GM23338 (cell line): ENCODE data around the gene VWC2. TPM values are rescaled to one million over a fixed set of nuclear protein-coding genes. Genes with fewer than 3 reads are reported as not detected.

Experiments
- ATAC-seq: fragments of 200-7000 bp; cut with Tn5 transposase; 3 replicates; pipeline ENCODE4 v1.9.1; 2020
- DNase-seq: peaks from one replicate; pipeline ENCODE4 v3.0.0-alpha.2; 2015; ENCODE audit warnings: low spot score
- H2AFZ ChIP-seq: fragments of 200-600 bp; sonication (generic); 2 replicates; pipeline ENCODE4 v1.8.0; 2016; ENCODE audit warnings: antibody characterized with exemption, mild to moderate bottlenecking, moderate library complexity
- H3F3A ChIP-seq: fragments of 200-600 bp; sonication (generic); replicated peaks from 2 replicates; pipeline ENCODE4 v1.8.0; 2017; ENCODE audit warnings: antibody characterized with exemption, mixed run types, low read depth
- H3K27ac ChIP-seq: fragments of 200-600 bp; sonication (generic); 2 replicates; pipeline ENCODE4 v1.6.1; 2016; ENCODE audit warnings: low read depth
- H3K27me3 ChIP-seq: fragments of 200-600 bp; sonication (generic); 2 replicates; pipeline ENCODE4 v1.8.0; 2016; ENCODE audit warnings: mild to moderate bottlenecking, mixed run types, moderate library complexity; ENCODE audit not compliant: insufficient read depth
- H3K36me3 ChIP-seq: fragments of 200-600 bp; sonication (generic); 2 replicates; pipeline ENCODE4 v1.8.0; 2016; ENCODE audit warnings: mild to moderate bottlenecking; ENCODE audit not compliant: insufficient read depth
- H3K4me1 ChIP-seq: fragments of 200-600 bp; sonication (generic); 2 replicates; pipeline ENCODE4 v1.8.0; 2016; ENCODE audit warnings: mild to moderate bottlenecking, moderate library complexity; ENCODE audit not compliant: insufficient read depth
- H3K4me2 ChIP-seq: fragments of 200-600 bp; sonication (generic); 2 replicates; pipeline ENCODE4 v1.7.1; 2017; ENCODE audit warnings: mixed run types
- H3K4me3 ChIP-seq: fragments of 200-600 bp; sonication (generic); 2 replicates; pipeline ENCODE4 v1.6.1; 2016; ENCODE audit warnings: mixed run types
- H3K79me2 ChIP-seq: fragments of 200-600 bp; sonication (generic); replicated peaks from 2 replicates; pipeline ENCODE4 v1.8.0; 2017; ENCODE audit warnings: mild to moderate bottlenecking; ENCODE audit not compliant: insufficient read depth
- H3K9me2 ChIP-seq: fragments of 200-600 bp; sonication (generic); 2 replicates; pipeline ENCODE4 v1.8.0; 2017; ENCODE audit not compliant: insufficient read depth
- H4K20me1 ChIP-seq: fragments of 200-600 bp; sonication (generic); replicated peaks from 2 replicates; pipeline ENCODE4 v1.8.0; 2017; ENCODE audit warnings: mild to moderate bottlenecking; ENCODE audit not compliant: insufficient read depth
- H3K27ac Mint-ChIP-seq: 2 replicates; pipeline ENCODE4 v1.8.0; 2020; ENCODE audit warnings: inconsistent platforms, mild to moderate bottlenecking, moderate library complexity, mixed read lengths
- H3K27me3 Mint-ChIP-seq: 3 replicates; pipeline ENCODE4 v1.8.0; 2022; ENCODE audit warnings: low read depth, mild to moderate bottlenecking, moderate library complexity, mixed read lengths, inconsistent platforms; ENCODE audit not compliant: insufficient read depth, poor library complexity
- H3K36me3 Mint-ChIP-seq: 3 replicates; pipeline ENCODE4 v1.8.0; 2021; ENCODE audit warnings: low read depth, mild to moderate bottlenecking, inconsistent platforms, moderate library complexity, mixed read lengths
- H3K4me1 Mint-ChIP-seq: 3 replicates; pipeline ENCODE4 v1.8.0; 2020; ENCODE audit warnings: mild to moderate bottlenecking, inconsistent platforms, mixed read lengths
- H3K4me3 Mint-ChIP-seq: 3 replicates; pipeline ENCODE4 v1.8.0; 2021; ENCODE audit warnings: moderate library complexity, mild to moderate bottlenecking, inconsistent platforms, mixed read lengths
- H3K9me3 Mint-ChIP-seq: 3 replicates; pipeline ENCODE4 v1.8.0; 2020; ENCODE audit warnings: moderate library complexity, mild to moderate bottlenecking, inconsistent platforms, mixed read lengths
- CREB1 ChIP-seq: fragments of 250-450 bp; sonication (Bioruptor Pico); IDR thresholded peaks from 2 replicates; pipeline ENCODE4 v1.5.0; 2020; ENCODE audit warnings: low read depth, mild to moderate bottlenecking, moderate library complexity
- CTCF ChIP-seq, 2 experiments: fragments of 200-600 bp in 1 of 2; sonication (generic) in 1 of 2; conservative IDR thresholded peaks; 2 replicates each; pipeline versions ENCODE4 v1.5.1 to v1.6.1; 2016 to 2017; ENCODE audit warnings: antibody characterized with exemption in 2 of 2, low read depth in 2 of 2, mild to moderate bottlenecking in 2 of 2, moderate library complexity in 1 of 2
- ETS1 ChIP-seq: IDR thresholded peaks from 2 replicates; pipeline ENCODE4 v1.6.1; 2016; ENCODE audit warnings: antibody characterized with exemption
- EZH2 ChIP-seq: fragments of 200-600 bp; sonication (generic); IDR thresholded peaks from one replicate; pipeline ENCODE4 v1.8.0; 2017; ENCODE audit warnings: antibody characterized with exemption, mild to moderate bottlenecking, low read depth; ENCODE audit not compliant: unreplicated experiment
- EZH2phosphoT487 ChIP-seq: fragments of 200-600 bp; sonication (generic); IDR thresholded peaks from one replicate; pipeline ENCODE4 v1.8.1; 2018; ENCODE audit warnings: antibody characterized with exemption; ENCODE audit not compliant: unreplicated experiment
- JUNB ChIP-seq: IDR thresholded peaks from one replicate; pipeline ENCODE4 v1.6.1; 2016; ENCODE audit warnings: antibody characterized with exemption; ENCODE audit not compliant: unreplicated experiment
- NANOG ChIP-seq: IDR thresholded peaks from 2 replicates; pipeline ENCODE4 v1.6.1; 2016; ENCODE audit warnings: antibody characterized with exemption, borderline replicate concordance
- POLR2AphosphoS5 ChIP-seq: IDR thresholded peaks from 2 replicates; pipeline ENCODE4 v1.6.1; 2016; ENCODE audit warnings: antibody characterized with exemption, low read depth
- REST ChIP-seq: IDR thresholded peaks from one replicate; pipeline ENCODE4 v1.6.1; 2018; ENCODE audit warnings: antibody characterized with exemption; ENCODE audit not compliant: unreplicated experiment
- ZNF114 ChIP-seq: fragments of 250-450 bp; sonication (Bioruptor Pico); IDR thresholded peaks from 2 replicates; pipeline ENCODE4 v1.5.0; 2020; ENCODE audit warnings: mild to moderate bottlenecking, moderate library complexity
- ZNF331 ChIP-seq: fragments of 250-450 bp; sonication (Bioruptor Pico); IDR thresholded peaks from 2 replicates; pipeline ENCODE4 v1.5.0; 2020; ENCODE audit warnings: low read depth, mild to moderate bottlenecking, moderate library complexity
- ZNF462 ChIP-seq: fragments of 250-450 bp; sonication (Bioruptor Pico); IDR thresholded peaks from 2 replicates; pipeline ENCODE4 v1.5.0; 2020; ENCODE audit warnings: mild to moderate bottlenecking, moderate library complexity
- polyA plus RNA-seq: library from polyadenylated mRNA; unstranded; fragments of >200 nt; fragmentation: Nextera tagmentation; extraction: Ambion mirVana; gene quantifications from 2 replicates; pipeline ENCODE4 v1.2.1, GENCODE V29; 2016
- total RNA-seq: library from RNA; depleted of rRNA; stranded (reverse); fragments of >200 nt; shearing (Covaris generic); gene quantifications from 2 replicates; pipeline ENCODE4 v1.2.3, GENCODE V29; 2014

Gene VWC2
- total and polyA plus RNA-seq, 2 experiments from 2014 or later, result 0.15 to 0.45 TPM

- Mint-ChIP-seq H3K4me1 (no peaks in the 10 kb centered on the region), H3K27ac (no peak overlapping the region), H3K27me3 (peaks cover 2% of the 10 kb centered on the region), H3K9me3 (no peaks in the 10 kb centered on the region; the same call in 2 of the 3 replicates), H3K36me3 (no peaks in the 10 kb centered on the region), H3K4me3 (no peak overlapping the region)
- peak overlapping the region; percentile 32; the same call in 1 of the 2 replicates for H2AFZ ChIP-seq
- no peaks in the 10 kb centered on the region for H3K9me2 ChIP-seq
- no peak overlapping the region for H3K4me3 ChIP-seq
- H3K27ac ChIP-seq, result no peak overlapping the region
- no peaks in the 10 kb centered on the region for H3K79me2 ChIP-seq
- H3F3A ChIP-seq, result no peaks in the 10 kb centered on the region
- H3K4me2 ChIP-seq, result no peak overlapping the region
- no peaks in the 10 kb centered on the region for H4K20me1 ChIP-seq
- H3K4me1 ChIP-seq, result no peaks in the 10 kb centered on the region
- no peak for ATAC-seq
- H3K27me3 ChIP-seq, result no peaks in the 10 kb centered on the region
- no peak for DNase-seq
- no peaks in the 10 kb centered on the region for H3K36me3 ChIP-seq
- no peak for TF ChIP-seq ZNF462 (CRISPR knock-in tag)
- TF ChIP-seq EZH2, result no peak
- no peak for TF ChIP-seq ETS1
- TF ChIP-seq CTCF (conservative IDR thresholded peaks at IDR 0.05; ENCODE audit: low read depth in 2 of 2), result no peak
- no peak for TF ChIP-seq ZNF331 (CRISPR knock-in tag)
- no peak for TF ChIP-seq ZNF114 (CRISPR knock-in tag)
- TF ChIP-seq NANOG, result no peak
- TF ChIP-seq JUNB, result no peak
- TF ChIP-seq EZH2phosphoT487, result no peak
- no peak for TF ChIP-seq CREB1 (CRISPR knock-in tag)
- no peak for TF ChIP-seq POLR2AphosphoS5
- TF ChIP-seq REST, result no peak
Measured at GRCh38 chr7:49839863-49840645, 66.6 kb downstream of the VWC2 start.
